Measurements from ENCODE around the gene KCTD5.

KCTD5 gene

GRCh38 chr16:2698103-2698870 lies 16.0 kb downstream of the KCTD5 start:
- DNase-seq, result no peak

- DNase-seq, result no peak
Measured at GRCh38 chr16:2698965-2699750, 16.8 kb downstream of the KCTD5 start.

GRCh38 chr16:2699791-2700600 lies 17.7 kb downstream of the KCTD5 start:
- DNase-seq, result no peak

- no peak for DNase-seq
Measured at GRCh38 chr16:2700786-2701185, 18.5 kb downstream of the KCTD5 start.

- no peak for DNase-seq
Measured at GRCh38 chr16:2701272-2701671, 18.9 kb downstream of the KCTD5 start.

GRCh38 chr16:2701713-2702437 lies 19.6 kb downstream of the KCTD5 start:
- no peak for DNase-seq

GRCh38 chr16:2702438-2702825 lies 20.1 kb downstream of the KCTD5 start:
- no peak for DNase-seq

- DNase-seq, result no peak
Measured at GRCh38 chr16:2702871-2703745, 20.8 kb downstream of the KCTD5 start.

- DNase-seq, result no peak
Measured at GRCh38 chr16:2704166-2704982, 22.1 kb downstream of the KCTD5 start.

- DNase-seq, result no peak
Measured at GRCh38 chr16:2704983-2705275, 22.6 kb downstream of the KCTD5 start.

- DNase-seq, result no peak
Measured at GRCh38 chr16:2705351-2705750, 23.0 kb downstream of the KCTD5 start.

GRCh38 chr16:2706085-2706484 lies 23.8 kb downstream of the KCTD5 start:
- DNase-seq, result no peak

- no peak for DNase-seq
Measured at GRCh38 chr16:2706611-2707311, 24.4 kb downstream of the KCTD5 start.

GRCh38 chr16:2707368-2708289 lies 25.3 kb downstream of the KCTD5 start:
- no peak for DNase-seq

GRCh38 chr16:2708290-2708639 lies 25.9 kb downstream of the KCTD5 start:
- no peak for DNase-seq

GRCh38 chr16:2708955-2709587 lies 26.7 kb downstream of the KCTD5 start:
- no peak for DNase-seq

GRCh38 chr16:2709588-2709984 lies 27.3 kb downstream of the KCTD5 start:
- DNase-seq, result no peak

GRCh38 chr16:2710021-2710710 lies 27.8 kb downstream of the KCTD5 start:
- no peak for DNase-seq
